Heart left ventricle (tissue), 16 donors: ENCODE measurements around the gene HES1. TPM values are rescaled to one million over a fixed set of nuclear protein-coding genes. Genes with fewer than 3 reads are reported as not detected.

Experiments used
- ATAC-seq, 4 donors: fragments of 200-7000 bp; cut with Tn5 transposase; one replicate each; pipeline ENCODE4 v1.9.1; 2020 to 2022; ENCODE audit warnings: moderate library complexity in 4 of 4, mild to moderate bottlenecking in 3 of 4, moderate number of reproducible peaks in 1 of 4
- DNase-seq, 5 donors: peaks; one replicate each; pipeline ENCODE4 v3.0.0-alpha.2; 2020
- H3K27ac ChIP-seq, 12 donors: fragments of 200-600 bp; sonication (generic) in 4 of 12; one replicate each; pipeline versions ENCODE4 v1.5.0 to v1.8.0; 2016 to 2022; ENCODE audit warnings: mild to moderate bottlenecking in 2 of 12
- H3K27me3 ChIP-seq, 9 donors: fragments of 200-600 bp; sonication (generic) in 2 of 9; one replicate each; pipeline versions ENCODE4 v1.5.1 to v1.8.0; 2016 to 2022; ENCODE audit warnings: mild to moderate bottlenecking in 3 of 9
- H3K36me3 ChIP-seq, 9 donors: fragments of 200-600 bp; sonication (generic) in 2 of 9; one replicate each; pipeline versions ENCODE4 v1.5.0 to v1.8.0; 2018 to 2022; ENCODE audit warnings: mild to moderate bottlenecking in 2 of 9
- H3K4me1 ChIP-seq, 12 donors: fragments of 200-600 bp; sonication (generic) in 4 of 12; one replicate each; pipeline versions ENCODE4 v1.5.0 to v1.8.0; 2016 to 2022; ENCODE audit warnings: mild to moderate bottlenecking in 3 of 12
- H3K4me3 ChIP-seq, 12 donors: fragments of 200-600 bp; sonication (generic) in 4 of 12; one replicate each; pipeline versions ENCODE4 v1.5.0 to v1.8.0; 2017 to 2022; ENCODE audit warnings: mild to moderate bottlenecking in 9 of 12, moderate library complexity in 4 of 12
- H3K9me3 ChIP-seq, 12 donors: fragments of 200-600 bp; sonication (generic) in 4 of 12; one replicate each; pipeline versions ENCODE4 v1.5.0 to v1.8.0; 2016 to 2022; ENCODE audit warnings: mild to moderate bottlenecking in 1 of 12
- CTCF ChIP-seq, 12 donors: fragments of 200-600 bp; sonication (generic) in 4 of 12; IDR thresholded peaks; one replicate each; pipeline versions ENCODE4 v1.5.0 to v1.8.0; 2018 to 2022; ENCODE audit warnings: antibody characterized with exemption in 12 of 12, mild to moderate bottlenecking in 5 of 12
- POLR2A ChIP-seq, 2 donors: fragments of 450-650 bp; IDR thresholded peaks; one replicate each; pipeline ENCODE4 v1.6.1; 2017; ENCODE audit warnings: antibody characterized with exemption in 2 of 2, mild to moderate bottlenecking in 2 of 2, moderate library complexity in 2 of 2
- WGBS, 4 donors: extraction: QIAGEN DNeasy Blood & Tissue Kit in 2 of 4; methylation state at CpG; one replicate each; pipeline versions ENCODE4 v1.1.5 to v1.1.7; 2013 to 2018; 5-methylcytosine and 5-hydroxymethylcytosine counted together
- intact Hi-C, 10 donors: fragments of 100-400 bp; cut with DNase I; formaldehyde crosslinking; loops; one replicate each; pipeline versions ENCODE4 v1.11.1 to v1.14.2; 2022
- polyA plus RNA-seq, 2 donors: library from polyadenylated mRNA; stranded (reverse); fragments of 200-250 nt; gene quantifications; one replicate each; pipeline ENCODE4 v1.2.3, GENCODE V29; 2013
- total RNA-seq, 9 donors: library from RNA; depleted of rRNA in 2 of 9; stranded (reverse); fragments of >200 nt in 2 of 9; fragmentation: NEBNext Ultra II Directional in 3 of 9; extraction: Animal tissue kit (Norgen Biotek cat#: 25700) in 3 of 9; gene quantifications; one replicate each; pipeline versions ENCODE4 v1.1.0 to v1.2.4, GENCODE V29; 2016 to 2023
- donor health status: ischemic (EF 13 %, LVEDD 7.1; RV severe dilation, severe dysfunction).
- donor health status: healthy with polysubstance abuse.
- donor health status: DM: no; HTN: yes; CAD: no.
- donor health status: DM: no; HTN: no; CAD: no.
- donor health status: ischemic (EF 25% LVEDD 6.9; RV normal size, moderate dysfunction).
- donor health status: ischemic (EF 25% LVEDD 5.7; RV mildly dilated, moderate dysfunction).
- donor health status: healthy.
- donor health status: DM: yes; HTN: yes; CAD: no.
- donor health status: ischemic (EF 35%, LVEDD 5.7; RV mildly dilated, moderate dysfunction).
- donor health status: nonischemic (EF 11% LVEDD 7.7; RV severe dilation, severe dysfunction).
- donor health status: DM: yes; HTN: yes; CAD: no.
- donor health status: PGD.
- donor health status: ischemic (EF 29% LVEDD 5.4; RV normal size, mild dysfunction).
- donor health status: nonischemic (EF 23%, LVEDD 6.1; RV moderate dilation, normal function).

HES1 gene
- total and polyA plus RNA-seq, 11 donors, result 9.2 to 32.3 (median 12.0) TPM

GRCh38 chr3:194099215-194099614 lies 36.7 kb upstream of the HES1 start:
- TF ChIP-seq CTCF (IDR thresholded peaks at IDR 0.05) (no peak), POLR2A (IDR thresholded peaks at IDR 0.05) (no peak)
- peaks cover 0 to 25% (median 2%) of the 10 kb centered on the region in 9 donors for H3K27me3 ChIP-seq
- H3K4me1 ChIP-seq, result peaks cover 0 to 39% (median 24%) of the 10 kb centered on the region in 12 donors
- no peaks in the 10 kb centered on the region for H3K36me3 ChIP-seq
- H3K27ac ChIP-seq, result no peak overlapping the region
- DNase-seq, result no peak
- no peak for ATAC-seq
- H3K9me3 ChIP-seq, result no peaks in the 10 kb centered on the region
- intact Hi-C loops, result no loop called here
- no peak overlapping the region for H3K4me3 ChIP-seq
- 64 to 74% (median 69%) methylated on average over 10 of the region's 10 CpGs for WGBS, 4 donors

- H3K27me3 ChIP-seq, result peaks cover 0 to 37% (median 2%) of the 10 kb centered on the region in 9 donors
- H3K27ac ChIP-seq, result no peak overlapping the region
- DNase-seq (no peak), ATAC-seq (no peak)
- H3K36me3 ChIP-seq, result no peaks in the 10 kb centered on the region
- intact Hi-C loops, result no loop called here
- no peak for TF ChIP-seq CTCF (IDR thresholded peaks at IDR 0.05)
- no peak for TF ChIP-seq POLR2A (IDR thresholded peaks at IDR 0.05)
- no peak overlapping the region for H3K4me3 ChIP-seq
- WGBS, 4 donors, result 90 to 95% (median 94%) methylated on average over 15 of the region's 15 CpGs
- H3K4me1 ChIP-seq, result peaks cover 0 to 28% (median 22%) of the 10 kb centered on the region in 12 donors
- H3K9me3 ChIP-seq, result no peaks in the 10 kb centered on the region
These were observed 35.0 kb upstream of the HES1 start for GRCh38 chr3:194100856-194101390.

- H3K9me3 ChIP-seq, result no peaks in the 10 kb centered on the region
These were observed 34.1 kb upstream of the HES1 start for GRCh38 chr3:194101592-194102432.

More at GRCh38 chr3:194101592-194102432, 34.1 kb upstream of the HES1 start:
- H3K4me1 ChIP-seq, result peaks cover 0 to 24% (median 20%) of the 10 kb centered on the region in 12 donors
- H3K36me3 ChIP-seq, result no peaks in the 10 kb centered on the region
- WGBS, 4 donors, result 92 to 98% (median 94%) methylated on average over 6 to 7 of the region's 7 CpGs
- intact Hi-C loops, result no loop called here
- no peak overlapping the region for H3K4me3 ChIP-seq
- no peak for DNase-seq
- TF ChIP-seq CTCF (IDR thresholded peaks at IDR 0.05) (no peak), POLR2A (IDR thresholded peaks at IDR 0.05) (no peak)
- peaks cover 0 to 37% (median 2%) of the 10 kb centered on the region in 9 donors for H3K27me3 ChIP-seq
- ATAC-seq, result no peak
- no peak overlapping the region for H3K27ac ChIP-seq
